ENCODE results near the gene CNR2.

The CNR2 gene

DNA sequence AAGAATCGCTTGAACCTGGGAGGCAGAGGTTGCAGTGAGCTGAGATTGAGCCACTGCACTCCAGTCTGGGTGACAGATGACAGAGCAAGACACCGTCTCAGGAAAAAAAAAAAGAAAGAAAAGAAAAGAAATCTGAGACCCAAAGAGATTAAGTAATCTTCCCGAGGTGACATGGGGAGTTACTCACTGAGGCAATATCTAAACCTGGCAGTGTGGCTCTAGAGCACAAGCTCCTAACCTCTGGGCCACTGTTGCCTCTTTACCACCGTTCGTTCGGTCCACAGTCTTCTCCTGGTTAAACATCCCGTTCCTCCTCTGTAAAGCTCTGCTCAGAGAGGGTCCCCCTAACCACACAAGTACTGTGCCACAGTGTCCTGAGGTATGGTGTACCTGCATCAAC is 89.4 kb downstream of the CNR2 start:
- H3K27ac ChIP-seq (ENCODE audit: low read depth, low read length, poor library complexity, severe bottlenecking): no peak overlapping the region
- H2AFZ ChIP-seq (ENCODE audit: low read length): no peak overlapping the region
- no peaks in the 10 kb centered on the region for H3K27me3 ChIP-seq (ENCODE audit: insufficient read depth, low read length)
- no peaks in the 10 kb centered on the region for H3K79me2 ChIP-seq (ENCODE audit: insufficient read depth, low read length)
- no peaks in the 10 kb centered on the region for H3K9me3 ChIP-seq (ENCODE audit: low read length)
- peaks cover 18% of the 10 kb centered on the region for H3K4me1 ChIP-seq (ENCODE audit: insufficient read depth, low read length, severe bottlenecking)
- peaks cover 3% of the 10 kb centered on the region; the same call in 1 of the 2 replicates for H3K36me3 ChIP-seq (ENCODE audit: insufficient read depth, low read length)
- H3K9ac ChIP-seq (ENCODE audit: low read length): no peak overlapping the region; the same call in 1 of the 2 replicates
- no peaks in the 10 kb centered on the region for H4K20me1 ChIP-seq (ENCODE audit: insufficient read depth, low read length)
- TF ChIP-seq, protein P1, sequence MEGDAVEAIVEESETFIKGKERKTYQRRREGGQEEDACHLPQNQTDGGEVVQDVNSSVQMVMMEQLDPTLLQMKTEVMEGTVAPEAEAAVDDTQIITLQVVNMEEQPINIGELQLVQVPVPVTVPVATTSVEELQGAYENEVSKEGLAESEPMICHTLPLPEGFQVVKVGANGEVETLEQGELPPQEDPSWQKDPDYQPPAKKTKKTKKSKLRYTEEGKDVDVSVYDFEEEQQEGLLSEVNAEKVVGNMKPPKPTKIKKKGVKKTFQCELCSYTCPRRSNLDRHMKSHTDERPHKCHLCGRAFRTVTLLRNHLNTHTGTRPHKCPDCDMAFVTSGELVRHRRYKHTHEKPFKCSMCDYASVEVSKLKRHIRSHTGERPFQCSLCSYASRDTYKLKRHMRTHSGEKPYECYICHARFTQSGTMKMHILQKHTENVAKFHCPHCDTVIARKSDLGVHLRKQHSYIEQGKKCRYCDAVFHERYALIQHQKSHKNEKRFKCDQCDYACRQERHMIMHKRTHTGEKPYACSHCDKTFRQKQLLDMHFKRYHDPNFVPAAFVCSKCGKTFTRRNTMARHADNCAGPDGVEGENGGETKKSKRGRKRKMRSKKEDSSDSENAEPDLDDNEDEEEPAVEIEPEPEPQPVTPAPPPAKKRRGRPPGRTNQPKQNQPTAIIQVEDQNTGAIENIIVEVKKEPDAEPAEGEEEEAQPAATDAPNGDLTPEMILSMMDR (IDR thresholded peaks at IDR 0.05; ENCODE audit: low read length): no peak
- TF ChIP-seq EZH2 (IDR thresholded peaks at IDR 0.05; ENCODE audit: borderline replicate concordance, low read length): no peak
- peak overlapping the region; percentile 85 for H3K4me3 ChIP-seq (ENCODE audit: low read depth, low read length, poor library complexity, severe bottlenecking)
- peak overlapping the region; percentile 72; the same call in 1 of the 2 replicates for H3K4me2 ChIP-seq (ENCODE audit: low read length)
- no peaks in the 10 kb centered on the region for H3K9me2 ChIP-seq (ENCODE audit: low read depth, low read length)
- H3F3A ChIP-seq (ENCODE audit: insufficient read depth, low read length): peaks cover 7% of the 10 kb centered on the region; the same call in 1 of the 2 replicates
